ENCODE results near the gene PRSS50.
A peak's percentile ranks its signal among the peaks of the same experiment; 100 is the strongest.

Gene PRSS50

GRCh38 chr3:46667657-46668056, 50.0 kb downstream of the PRSS50 start:
- no peak for DNase-seq

- no peak for DNase-seq
Observed at GRCh38 chr3:46667061-46667621, 50.5 kb downstream of the PRSS50 start.

GRCh38 chr3:46666453-46666845, 51.2 kb downstream of the PRSS50 start:
- no peak for DNase-seq

GRCh38 chr3:46665763-46666452, 51.8 kb downstream of the PRSS50 start:
- DNase-seq = no peak

GRCh38 chr3:46664971-46665762, 52.5 kb downstream of the PRSS50 start:
- DNase-seq = no peak

GRCh38 chr3:46664188-46664970, 53.3 kb downstream of the PRSS50 start:
- DNase-seq = no peak

- DNase-seq = peak in 1 of 2 experiments; percentile 15
Observed at GRCh38 chr3:46663591-46664135, 54.0 kb downstream of the PRSS50 start.

- no peak for DNase-seq
Observed at GRCh38 chr3:46662771-46663551, 54.7 kb downstream of the PRSS50 start.

All from NCI-H1930 (cell line).